GM19240 (cell line): Measurements from ENCODE around the gene TP53BP1.
"Not testable (repeated sequence)": the region's sequence is repeated elsewhere in the genome, so short reads cannot be mapped to it uniquely, and the experiment has no call there.

Experiments used
- DNase-seq: peaks from one replicate; pipeline ENCODE4 v3.0.0; 2011; ENCODE audit warnings: low spot score; ENCODE audit not compliant: insufficient read length

The TP53BP1 gene

DNA sequence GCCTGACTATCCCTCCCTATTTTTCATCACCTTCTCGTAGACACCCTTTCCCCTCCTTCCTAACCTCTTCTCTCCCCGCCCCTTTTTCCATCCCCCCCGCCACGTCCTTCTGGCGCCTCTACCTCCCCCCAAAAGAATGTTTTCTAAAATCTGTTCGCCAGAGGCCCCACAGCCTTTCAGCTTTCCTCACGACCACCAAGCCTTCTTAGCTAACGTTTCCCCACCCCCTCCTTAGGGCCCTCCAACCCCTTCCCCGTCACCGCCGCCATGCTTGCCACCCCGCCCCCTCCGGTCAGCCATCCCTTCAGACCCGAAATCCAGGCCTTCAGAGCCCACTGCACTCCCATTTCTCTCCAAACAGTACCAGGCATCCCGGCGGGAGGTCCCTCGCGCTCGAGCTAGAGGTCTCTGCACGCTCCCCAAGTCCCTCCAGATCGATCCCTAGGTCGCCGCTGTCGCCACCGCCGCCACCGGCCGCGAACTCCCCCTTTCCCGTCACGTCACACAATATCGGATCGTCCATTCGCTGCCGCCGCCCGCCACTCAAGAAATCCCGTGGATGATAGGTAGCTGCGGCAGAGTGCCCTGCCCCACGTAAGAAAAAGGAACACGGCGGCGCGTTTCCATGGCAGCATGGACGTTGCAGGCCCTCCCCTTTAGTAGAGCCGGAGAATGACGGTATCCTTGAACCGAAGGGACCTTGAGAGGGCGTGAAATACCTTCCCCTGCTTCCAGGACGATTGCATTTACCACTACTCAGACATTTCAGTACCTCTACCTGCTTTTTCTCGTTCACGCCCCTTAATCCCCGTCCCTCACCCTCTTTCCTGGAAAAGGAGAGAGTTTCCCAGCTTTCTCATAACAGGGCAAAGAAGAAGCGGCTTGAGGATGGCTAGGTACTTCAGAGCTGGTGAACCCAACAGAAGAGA is at the start of gene TP53BP1:
Gene TP53BP1 (minus strand): TSS at position 484 of the 929 bp plus-strand sequence. CDS start 113 bp downstream, at position 371.
- DNase-seq: peak; percentile 92

GRCh38 chr15:43541785-43542184 is 48.8 kb upstream of the TP53BP1 start:
- DNase-seq: no peak

- DNase-seq: no peak
These were observed 45.1 kb upstream of the TP53BP1 start for GRCh38 chr15:43538091-43538490.

DNA sequence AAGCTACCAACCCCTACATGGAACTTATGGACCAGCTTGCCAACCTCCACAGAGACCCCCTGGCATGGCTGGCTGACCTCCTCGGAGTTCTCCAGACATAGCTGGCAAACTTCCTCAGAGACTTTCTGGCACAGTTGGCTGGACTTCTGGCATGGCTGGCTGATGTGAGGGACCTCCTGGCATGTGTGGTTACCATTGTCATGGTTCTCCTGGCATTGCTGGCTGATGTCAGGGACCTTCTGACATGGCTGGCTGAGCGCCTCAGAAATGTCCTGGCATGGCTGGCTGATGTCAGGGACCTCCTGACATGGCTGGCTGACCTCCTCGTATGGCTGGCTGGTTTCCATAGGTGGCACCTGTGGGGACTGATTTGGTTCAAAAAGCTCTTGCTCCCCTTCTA is 41.9 kb upstream of the TP53BP1 start:
- no peak for DNase-seq

DNA sequence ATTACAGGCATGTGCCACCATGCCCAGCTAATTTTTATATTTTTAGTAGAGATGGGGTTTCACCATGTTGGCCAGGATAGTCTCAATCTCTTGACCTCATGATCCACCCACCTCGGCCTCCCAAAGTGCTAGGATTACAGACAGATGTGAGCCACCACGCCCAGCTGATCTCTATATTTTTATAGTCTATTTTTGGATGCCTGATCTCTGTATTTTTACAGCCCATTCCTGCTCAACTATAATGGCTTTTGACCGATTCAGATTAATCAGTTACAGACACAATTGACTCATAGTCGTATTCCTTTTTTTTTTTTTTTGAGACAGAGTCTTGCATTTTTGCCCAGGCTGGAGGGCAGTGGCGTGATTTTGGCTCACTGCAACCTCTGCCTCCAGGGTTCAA is 39.9 kb upstream of the TP53BP1 start:
- not testable (repeated sequence) for DNase-seq

DNA sequence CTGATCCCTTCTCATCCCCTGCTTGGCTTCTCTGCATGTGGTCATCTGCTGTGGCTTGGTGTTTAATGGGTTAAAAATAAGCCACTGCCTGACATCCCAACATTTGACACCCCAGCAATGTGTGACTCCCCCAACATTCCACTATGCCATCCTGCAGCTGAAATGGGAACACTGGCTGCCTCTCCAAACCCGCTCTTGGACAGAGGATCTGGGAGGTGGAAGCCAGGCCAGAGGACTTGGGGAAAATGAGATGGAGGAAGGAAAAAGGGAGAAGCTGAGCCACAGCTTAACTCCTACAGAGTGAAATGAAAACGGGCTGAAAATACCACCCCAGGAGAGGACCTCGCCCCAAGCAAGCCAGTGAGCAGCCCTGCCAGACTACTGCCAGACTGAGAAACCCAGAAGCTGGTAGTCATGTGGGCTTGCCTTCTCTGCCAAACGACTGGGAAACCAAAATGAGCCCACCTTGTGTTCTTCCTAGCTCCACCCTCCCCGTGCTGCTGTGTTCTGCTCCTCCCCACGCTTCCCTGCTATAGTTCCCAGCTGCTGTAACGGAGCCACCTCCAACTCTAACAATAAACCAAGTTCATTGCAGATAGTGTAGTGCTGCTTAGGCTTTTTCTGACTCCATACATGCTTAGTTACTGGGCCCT is 38.2 kb upstream of the TP53BP1 start:
- no peak for DNase-seq

- no peak for DNase-seq
These were observed 36.8 kb upstream of the TP53BP1 start for GRCh38 chr15:43529587-43530345.

DNA sequence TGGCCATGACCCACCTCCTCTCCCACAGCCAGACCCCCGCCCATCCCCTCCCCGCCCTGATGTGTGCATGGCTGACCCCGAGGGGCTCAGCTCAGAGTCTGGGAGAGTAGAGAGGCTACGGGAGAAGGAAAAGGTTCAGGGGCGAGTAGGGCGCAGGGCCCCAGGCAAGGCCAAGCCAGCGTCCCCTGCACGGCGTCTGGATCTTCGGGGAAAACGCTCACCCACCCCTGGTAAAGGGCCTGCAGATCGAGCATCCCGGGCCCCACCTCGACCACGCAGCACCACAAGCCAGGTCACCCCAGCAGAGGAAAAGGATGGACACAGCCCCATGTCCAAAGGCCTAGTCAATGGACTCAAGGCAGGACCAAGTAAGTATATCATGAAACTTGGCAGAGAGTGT is 36.2 kb upstream of the TP53BP1 start:
- DNase-seq: no peak

DNA sequence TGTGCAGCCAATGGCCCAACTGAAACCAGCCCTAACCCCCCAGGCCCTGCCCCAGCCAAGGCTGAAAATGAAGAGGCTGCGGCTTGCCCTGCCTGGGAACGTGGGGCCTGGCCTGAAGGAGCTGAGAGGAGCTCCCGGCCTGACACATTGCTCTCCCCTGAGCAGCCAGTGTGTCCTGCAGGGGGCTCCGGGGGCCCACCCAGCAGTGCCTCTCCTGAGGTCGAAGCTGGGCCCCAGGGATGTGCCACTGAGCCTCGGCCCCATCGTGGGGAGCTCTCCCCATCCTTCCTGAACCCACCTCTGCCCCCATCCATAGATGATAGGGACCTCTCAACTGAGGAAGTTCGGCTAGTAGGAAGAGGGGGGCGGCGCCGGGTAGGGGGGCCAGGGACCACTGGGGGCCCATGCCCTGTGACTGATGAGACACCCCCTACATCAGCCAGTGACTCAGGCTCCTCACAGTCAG is 35.6 kb upstream of the TP53BP1 start:
- no peak for DNase-seq

GRCh38 chr15:43527802-43528541 is 35.0 kb upstream of the TP53BP1 start:
- DNase-seq: no peak

DNA sequence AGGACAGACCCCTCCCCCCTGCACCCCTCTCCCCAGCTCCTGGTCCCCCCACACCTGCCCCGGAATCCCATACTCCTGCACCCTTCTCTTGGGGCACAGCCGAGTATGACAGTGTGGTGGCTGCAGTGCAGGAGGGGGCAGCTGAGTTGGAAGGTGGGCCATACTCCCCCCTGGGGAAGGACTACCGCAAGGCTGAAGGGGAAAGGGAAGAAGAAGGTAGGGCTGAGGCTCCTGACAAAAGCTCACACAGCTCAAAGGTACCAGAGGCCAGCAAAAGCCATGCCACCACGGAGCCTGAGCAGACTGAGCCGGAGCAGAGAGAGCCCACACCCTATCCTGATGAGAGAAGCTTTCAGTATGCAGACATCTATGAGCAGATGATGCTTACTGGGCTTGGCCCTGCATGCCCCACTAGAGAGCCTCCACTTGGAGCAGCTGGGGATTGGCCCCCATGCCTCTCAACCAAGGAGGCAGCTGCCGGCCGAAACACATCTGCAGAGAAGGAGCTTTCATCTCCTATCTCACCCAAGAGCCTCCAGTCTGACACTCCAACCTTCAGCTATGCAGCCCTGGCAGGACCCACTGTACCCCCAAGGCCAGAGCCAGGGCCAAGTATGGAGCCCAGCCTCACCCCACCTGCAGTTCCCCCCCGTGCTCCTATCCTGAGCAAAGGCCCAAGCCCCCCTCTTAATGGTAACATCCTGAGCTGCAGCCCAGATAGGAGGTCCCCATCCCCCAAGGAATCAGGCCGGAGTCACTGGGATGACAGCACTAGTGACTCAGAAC is 34.3 kb upstream of the TP53BP1 start:
- DNase-seq: no peak

DNA sequence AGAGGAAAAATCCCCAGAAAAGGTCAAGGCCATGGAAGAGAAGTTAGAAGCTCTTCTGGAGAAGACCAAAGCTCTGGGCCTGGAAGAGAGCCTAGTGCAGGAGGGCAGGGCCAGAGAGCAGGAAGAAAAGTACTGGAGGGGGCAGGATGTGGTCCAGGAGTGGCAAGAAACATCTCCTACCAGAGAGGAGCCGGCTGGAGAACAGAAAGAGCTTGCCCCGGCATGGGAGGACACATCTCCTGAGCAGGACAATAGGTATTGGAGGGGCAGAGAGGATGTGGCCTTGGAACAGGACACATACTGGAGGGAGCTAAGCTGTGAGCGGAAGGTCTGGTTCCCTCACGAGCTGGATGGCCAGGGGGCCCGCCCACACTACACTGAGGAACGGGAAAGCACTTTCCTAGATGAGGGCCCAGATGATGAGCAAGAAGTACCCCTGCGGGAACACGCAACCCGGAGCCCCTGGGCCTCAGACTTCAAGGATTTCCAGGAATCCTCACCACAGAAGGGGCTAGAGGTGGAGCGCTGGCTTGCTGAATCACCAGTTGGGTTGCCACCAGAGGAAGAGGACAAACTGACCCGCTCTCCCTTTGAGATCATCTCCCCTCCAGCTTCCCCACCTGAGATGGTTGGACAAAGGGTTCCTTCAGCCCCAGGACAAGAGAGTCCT is 33.4 kb upstream of the TP53BP1 start:
- no peak for DNase-seq

- no peak for DNase-seq
These were observed 32.2 kb upstream of the TP53BP1 start for GRCh38 chr15:43525131-43525530.

GRCh38 chr15:43524254-43524845 is 31.4 kb upstream of the TP53BP1 start:
- DNase-seq: no peak

DNA sequence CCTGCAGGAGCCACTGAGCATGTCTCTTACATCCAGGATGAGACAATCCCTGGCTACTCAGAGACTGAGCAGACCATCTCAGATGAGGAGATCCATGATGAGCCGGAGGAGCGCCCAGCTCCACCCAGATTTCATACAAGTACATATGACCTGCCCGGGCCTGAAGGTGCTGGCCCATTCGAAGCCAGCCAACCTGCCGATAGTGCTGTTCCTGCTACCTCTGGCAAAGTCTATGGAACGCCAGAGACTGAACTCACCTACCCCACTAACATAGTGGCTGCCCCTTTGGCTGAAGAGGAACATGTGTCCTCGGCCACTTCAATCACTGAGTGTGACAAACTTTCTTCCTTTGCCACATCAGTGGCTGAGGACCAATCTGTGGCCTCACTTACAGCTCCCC is 30.7 kb upstream of the TP53BP1 start:
- no peak for DNase-seq

- DNase-seq: no peak
These were observed 29.3 kb upstream of the TP53BP1 start for GRCh38 chr15:43522247-43522646.

- DNase-seq: no peak
These were observed 28.5 kb upstream of the TP53BP1 start for GRCh38 chr15:43521419-43521818.

DNA sequence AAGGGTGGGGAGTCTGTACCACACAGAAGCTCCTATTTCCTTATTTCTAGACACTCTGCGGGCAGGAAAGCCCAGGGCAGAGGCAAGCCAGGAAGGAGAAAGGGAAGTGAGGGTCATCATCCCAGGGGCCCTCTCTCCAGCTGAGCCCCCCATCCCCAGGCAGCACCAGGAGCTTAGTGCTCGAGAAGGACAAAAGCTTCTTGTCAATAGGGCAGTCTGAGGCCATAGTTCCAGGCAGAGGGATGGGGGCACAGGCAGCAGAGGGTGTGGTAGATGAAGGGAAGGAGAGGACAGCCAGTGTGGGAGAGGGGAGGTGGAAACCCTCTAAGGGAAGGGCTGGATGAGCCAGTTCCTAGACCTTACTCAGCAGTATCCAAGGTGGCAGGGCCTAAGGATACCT is 27.2 kb upstream of the TP53BP1 start:
- DNase-seq: no peak

DNA sequence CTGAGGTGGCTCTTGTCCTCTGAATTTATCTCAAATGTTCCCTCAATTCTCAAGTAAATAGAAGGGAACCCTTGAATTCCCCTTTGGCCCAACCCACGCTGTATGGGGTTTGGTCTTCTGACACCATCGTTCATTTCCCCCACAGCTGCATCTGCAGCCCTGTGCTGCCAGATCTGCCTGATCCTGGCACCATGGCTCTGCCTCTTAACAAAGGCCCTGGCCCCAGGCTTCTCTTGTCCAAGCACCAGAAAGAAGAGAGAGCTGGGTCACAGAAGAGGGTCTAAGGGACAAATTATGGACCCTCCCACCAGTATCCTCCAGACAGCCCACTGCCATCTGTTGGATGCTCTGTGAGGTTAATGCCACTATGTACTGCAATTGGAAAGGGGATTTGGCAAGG is 26.2 kb upstream of the TP53BP1 start:
- no peak for DNase-seq
